Activated gamma-delta T cell (primary cell): Measurements from ENCODE around the gene LYPD5.
"Not testable (repeated sequence)": the region's sequence is repeated elsewhere in the genome, so short reads cannot be mapped to it uniquely, and the experiment has no call there.

Experiments used
- DNase-seq: peaks from one replicate; lab custom pipeline; 2025; lab: John Stamatoyannopoulos, UW

The LYPD5 gene

DNA sequence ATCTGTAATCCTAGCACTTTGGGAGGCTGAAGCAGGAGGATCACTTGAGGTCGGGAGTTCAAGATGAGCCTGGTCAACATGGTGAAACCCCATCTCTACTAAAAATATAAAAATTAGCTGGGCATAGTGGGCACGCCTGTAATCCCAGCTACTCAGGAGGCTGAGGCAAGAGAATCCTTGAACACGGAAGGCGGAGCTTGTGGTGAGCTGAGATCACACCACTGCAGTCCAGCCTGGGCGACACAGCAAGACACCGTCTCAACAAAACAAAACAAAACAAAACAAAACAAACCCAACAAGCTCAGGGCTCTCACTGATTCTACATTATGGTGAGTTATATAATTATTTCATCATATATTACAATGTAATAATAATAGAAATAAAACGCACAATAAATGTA is 4.2 kb upstream of the LYPD5 start:
- DNase-seq: not testable (repeated sequence)

DNA sequence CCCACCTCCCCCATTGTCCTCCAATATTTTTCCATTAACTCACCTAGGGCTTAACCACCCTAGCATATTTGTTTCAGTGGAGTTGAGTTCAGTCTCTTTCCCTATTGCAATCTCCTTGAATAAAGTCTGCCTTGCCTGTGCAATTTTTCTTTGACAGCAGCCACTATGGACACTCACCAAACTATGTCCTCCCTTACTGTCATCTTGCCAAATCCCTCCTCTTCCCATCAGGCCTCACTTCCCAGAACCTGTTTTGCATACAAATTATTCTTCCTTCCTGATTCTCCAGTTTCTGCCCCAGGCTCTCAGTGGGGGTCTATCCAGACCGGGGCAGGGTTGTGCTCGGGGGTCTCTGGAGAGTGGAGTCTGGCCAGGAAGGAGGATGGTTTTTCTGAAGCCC is 2.2 kb upstream of the LYPD5 start:
- no peak for DNase-seq

DNA sequence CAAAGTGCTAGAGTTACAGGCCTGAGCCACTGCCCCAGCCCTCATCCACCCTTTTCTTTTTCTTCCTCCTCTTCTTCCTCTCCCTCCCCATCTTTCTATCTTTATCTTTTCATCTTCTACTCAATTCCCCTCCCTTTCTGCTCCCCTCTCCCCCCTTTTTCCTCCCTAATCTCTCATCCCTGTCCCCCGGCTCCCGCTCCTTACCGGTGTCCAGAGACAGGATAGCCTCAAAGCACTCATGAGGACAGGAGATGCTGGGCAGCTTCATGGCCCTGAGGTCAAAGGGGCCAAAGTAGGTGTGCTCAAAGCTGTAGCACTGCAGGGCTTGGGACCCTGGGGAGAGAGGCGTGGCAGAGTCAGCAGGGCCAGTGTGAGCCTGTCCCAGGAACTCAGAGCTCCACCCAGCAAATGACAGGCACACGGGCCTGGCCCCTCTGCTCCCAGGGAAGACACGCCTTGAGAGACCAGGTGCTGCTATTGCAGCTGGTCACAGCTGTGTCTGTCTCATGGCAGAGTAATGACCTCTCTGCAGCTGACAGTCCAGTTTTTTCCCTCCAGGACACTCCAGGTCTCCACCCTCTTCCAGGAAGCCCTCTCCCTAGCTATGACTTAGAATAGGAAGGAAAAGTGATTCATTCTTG is 2.6 kb downstream of the LYPD5 start:
- DNase-seq: no peak

DNA sequence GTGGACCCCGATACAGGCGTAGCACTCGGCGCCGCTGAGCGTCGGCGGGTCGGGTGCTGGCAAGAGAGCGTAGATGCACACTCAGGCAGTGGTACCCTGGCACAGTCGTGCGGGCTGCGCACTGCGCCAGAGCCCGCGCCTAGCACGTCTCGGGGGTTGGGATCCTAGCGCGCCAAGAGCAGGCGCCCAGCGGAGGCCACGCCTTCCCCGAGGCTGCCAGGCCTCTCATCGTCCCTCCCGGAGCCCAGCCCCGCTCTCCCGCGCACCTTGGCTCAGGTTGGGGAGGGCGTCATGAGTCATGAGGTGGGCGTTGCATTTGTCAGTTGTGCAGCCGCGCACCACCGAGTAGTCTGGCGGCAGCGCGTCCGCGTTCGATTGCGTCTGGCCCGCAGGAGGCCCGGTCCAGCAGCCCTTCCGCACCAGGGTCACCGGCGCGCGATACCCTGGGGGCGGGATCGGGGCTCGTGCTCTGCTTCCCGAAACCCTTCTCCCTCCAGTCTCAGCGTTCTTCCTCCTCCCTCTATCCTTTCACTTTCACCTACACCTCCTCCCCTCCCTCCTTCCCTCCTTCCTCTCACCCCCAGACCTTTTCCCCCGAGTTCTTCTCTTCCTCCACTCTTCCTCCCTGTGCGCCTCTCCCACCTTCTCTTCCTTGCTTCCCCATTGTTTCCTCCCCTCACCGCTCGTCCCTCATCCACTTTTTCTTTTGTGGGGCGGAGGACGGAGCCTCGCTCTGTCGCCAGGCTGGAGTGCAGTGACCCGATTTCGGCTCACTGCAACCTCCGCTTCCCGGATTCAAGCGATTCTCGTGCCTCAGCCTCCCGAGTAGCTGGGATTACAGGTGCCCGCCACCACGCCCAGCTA is 3.5 kb downstream of the LYPD5 start:
- DNase-seq: no peak

DNA sequence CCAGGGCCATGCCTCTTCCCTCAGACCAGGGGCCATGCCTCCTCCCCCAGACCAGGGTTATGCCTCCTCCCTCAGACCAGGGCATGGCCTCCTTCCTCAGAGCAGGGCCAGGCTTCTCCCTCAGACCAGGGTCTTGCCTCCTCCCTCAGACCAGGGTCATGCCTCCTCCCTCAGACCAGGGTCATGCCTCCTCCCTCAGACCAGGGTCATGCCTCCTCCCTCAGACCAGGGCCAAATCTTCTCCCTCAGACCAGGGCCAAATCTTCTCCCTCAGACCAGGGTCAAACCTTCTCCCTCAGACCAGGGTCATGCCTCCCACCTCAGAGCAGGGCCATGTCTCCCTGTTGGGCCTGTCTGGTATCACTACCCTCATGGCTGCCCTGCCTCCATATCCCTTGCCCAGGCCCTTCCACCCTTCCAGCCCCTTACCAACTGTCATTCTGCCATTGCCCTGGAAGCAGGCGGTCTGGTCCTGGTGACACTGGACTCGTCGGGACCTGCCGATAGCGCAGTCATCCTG is 4.2 kb downstream of the LYPD5 start:
- no peak for DNase-seq

DNA sequence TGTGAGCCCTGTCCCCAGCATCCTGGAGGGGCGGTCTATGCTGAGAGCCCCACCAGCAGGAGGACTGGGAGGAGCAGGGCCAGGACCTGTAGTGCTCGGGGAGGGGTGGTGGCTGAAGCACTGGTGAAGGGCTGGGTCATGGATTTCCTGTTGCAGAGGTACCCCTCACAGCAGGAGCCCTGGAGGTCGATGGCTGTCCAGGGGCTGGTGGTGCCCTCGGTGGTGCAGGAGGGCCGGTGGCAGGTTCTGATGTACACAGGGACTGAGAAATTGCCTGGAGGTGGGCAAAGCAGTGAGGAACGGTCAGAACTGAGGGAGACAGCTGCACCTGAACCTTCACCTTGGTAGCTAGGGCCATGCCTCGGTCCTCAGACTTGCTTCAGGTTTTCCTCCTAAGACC is 4.7 kb downstream of the LYPD5 start:
- no peak for DNase-seq

DNA sequence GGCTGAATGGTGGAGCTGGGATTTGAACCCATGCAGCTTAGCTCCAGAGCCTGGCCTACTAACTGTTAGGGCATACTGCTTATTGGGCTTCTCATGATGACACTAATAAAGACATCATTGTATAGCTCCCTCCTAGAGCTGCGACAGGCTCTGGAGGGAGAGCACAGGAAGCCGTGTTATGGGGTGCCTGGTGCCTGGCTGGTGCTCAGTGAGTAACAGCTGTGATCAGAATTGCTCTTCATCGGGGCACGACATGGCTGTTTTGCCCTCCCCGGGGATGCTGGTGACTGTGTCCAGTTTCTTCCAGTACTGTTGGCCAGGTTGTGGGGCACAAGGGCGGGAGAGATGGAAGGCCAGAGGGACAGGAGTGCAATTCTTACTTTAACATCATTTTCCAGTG is 5.1 kb downstream of the LYPD5 start:
- no peak for DNase-seq

DNA sequence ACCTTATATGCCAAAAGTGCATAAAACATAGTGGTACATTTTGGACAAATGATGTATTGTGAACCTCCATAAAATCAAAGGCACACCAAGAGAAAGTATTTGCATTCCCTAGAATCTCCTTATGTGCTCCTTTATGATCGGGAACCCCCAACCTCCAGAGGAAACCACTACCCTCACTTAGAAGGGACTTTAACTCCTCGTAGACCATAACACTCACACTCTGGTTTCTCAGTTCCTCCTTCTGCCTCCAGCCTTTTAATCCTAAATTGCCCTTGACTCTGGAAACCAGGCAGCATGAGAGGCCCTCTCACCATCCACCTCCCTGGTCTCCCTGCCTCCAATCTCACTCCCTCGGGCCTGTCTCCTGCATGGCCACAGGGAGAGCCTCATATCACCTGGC is 11.7 kb downstream of the LYPD5 start:
- no peak for DNase-seq

DNA sequence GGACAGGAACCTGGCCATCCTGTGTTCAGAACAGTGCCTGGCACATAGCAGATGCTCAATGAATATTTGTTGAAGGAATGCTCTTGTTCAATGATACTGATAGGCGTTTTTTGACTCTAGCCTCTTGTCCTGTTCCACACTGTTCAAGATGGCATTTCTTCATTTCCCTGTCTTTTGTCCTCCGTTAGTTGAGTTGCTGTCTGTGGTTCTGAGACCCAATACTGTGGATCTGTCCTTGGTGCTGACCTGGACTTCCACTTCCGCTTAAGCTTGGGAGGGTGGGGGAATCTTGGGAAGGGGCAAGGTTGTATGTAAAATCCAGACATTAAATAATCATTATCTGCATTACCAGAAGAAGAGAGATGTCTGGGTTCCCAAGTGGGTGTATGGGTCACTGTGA is 13.2 kb downstream of the LYPD5 start:
- DNase-seq: no peak

DNA sequence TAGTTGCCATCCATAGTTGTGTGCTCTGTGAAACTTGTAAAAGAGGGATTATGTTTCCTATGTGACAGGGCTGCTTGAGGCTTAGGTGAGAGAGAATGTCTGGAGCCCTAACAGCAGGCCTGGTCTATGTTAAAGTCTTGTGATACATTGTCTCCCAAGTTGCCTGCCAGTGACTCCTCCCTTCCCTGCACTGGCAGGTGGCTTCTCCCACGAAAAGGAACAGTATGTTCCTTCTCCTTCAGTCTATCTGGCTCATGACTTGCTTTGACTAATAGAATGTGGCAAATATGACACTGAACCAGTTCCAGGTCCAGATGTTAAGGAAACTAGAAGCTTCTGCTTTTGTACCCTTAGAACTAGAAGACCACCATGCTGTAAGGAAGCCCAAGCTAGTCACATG is 15.6 kb downstream of the LYPD5 start:
- DNase-seq: no peak

DNA sequence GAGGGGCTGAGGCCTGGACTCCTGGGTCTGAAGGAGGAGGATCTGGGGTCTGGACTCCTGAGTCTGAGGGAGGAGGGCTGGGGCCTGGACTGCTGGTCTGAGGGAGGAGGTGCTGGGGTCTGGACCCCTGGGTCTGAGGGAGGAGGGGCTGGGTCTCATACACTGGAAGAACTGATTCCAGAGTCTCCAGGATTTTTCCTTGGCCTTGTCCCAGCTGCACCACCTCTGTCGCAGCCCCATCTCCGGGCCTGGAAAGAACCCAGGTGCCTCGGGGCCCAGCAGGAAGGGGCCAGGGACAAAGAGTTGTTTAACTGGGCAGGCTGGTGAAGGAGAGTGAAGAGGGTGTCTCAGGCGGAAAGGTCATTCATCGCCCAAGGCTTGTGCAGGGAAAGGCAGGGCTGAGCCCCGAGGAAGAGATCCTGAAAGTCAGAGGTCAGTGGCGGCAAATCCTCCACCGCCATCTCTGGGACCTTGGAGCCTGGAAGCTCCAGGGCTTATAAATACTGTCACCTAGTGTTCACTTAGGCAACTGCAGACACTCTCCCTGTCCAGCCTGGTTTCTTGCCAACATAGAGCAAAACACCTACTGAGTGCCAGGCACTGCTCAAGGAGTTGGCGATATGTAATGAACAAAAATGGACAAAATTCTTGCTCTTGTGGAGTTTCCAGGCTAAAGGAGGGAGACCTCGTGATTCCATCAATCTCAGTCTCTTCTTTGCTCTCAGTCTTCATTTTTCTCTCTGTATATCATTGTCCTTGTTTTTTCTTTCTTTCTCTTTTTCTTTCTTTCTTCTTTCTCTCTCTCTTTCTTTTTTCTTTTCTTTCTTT is 17.1 kb downstream of the LYPD5 start:
- DNase-seq: no peak

DNA sequence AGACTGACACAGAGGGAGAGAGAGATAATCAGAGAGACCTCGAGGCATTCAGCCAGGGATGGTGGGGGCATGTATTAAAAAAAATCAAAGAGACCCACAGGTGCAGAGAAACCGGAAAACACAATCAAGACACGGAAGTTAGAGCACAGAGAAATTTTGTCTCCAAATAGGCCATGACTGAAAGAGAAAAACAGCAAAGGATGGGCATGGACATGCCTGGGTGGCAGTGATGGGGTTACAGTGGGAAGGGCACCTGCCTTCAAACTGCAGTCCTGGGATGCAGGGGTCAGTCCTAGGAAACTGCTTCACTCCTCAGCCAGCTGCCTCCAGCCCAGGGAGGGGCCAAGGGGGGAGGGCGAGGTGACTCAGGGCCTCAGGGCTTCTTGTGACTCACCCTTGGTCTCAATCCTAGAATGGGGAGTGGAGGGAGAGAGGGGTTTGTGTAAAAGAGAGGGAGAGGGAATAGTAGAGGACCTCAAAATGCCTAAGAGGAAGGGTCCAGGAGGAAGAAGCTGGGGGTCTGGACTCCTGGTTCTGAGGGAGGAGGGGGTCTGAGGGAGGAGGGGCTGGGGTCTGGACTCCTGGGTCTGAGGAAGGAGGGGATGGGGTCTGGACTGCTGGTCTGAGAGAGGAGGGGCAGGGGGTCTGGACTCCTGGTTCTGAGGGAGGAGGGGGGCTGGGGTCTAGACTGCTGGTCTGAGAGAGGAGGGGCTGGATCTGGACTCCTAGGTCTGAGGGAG is 17.8 kb downstream of the LYPD5 start:
- no peak for DNase-seq

DNA sequence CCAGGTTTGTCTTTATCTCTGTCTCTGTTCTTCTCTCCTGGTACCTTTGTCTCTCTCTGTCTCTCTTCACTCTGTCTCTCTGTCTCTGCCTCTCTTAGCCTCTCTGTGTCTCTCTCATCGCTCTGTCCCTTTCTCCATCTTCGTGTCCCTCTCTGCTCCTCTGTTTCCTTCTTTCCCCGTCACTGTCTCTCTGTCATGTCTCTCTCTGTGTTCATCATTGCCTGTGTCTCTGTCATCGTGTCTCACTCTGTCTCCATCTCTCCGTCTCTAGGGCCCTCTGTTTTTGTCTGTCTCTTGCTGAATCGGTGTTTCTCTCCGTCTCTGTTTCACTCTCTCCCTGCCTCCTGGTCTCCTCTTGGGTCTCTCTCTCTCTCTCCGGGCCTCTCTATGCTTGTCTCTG is 18.6 kb downstream of the LYPD5 start:
- DNase-seq: no peak

DNA sequence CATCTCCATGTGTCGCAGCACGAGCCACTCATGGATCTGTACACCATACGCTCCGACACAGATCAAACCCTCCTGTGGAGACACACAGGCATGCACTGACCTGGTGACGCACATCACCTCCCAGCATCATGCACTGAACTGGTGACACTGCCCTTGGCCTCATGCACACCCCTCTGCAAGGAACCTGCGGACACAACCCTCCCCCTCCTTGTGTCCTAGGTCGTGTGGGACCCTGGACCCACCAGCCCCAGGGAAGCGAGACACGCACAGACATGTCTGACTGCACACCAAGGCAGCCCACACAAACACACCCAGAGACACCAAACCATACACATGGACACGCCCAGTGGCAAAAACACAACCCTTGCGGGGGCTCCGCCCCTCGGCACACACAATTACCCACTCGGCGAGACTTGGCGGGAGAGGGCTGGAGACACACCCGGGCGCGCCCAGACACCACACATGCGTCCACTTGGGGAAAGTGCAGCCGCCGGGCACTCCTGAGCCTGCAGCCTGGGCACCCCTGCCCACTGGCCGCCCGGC is 19.5 kb downstream of the LYPD5 start:
- DNase-seq: no peak

DNA sequence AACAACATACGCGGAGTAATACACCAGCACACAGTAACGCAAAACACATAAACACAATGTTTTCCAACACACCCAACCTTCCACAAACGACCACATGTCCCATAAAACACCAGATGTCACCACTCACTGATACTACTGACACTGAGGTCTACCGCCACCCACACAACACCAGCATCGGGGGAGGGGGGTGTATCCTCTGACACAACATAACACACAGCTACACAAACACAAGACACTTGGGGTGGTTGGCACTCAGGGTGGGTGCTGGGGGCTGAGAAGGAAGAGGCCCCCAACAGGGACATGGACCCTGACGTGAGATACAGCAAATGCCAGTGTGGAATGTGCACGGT is 20.0 kb downstream of the LYPD5 start:
- no peak for DNase-seq

DNA sequence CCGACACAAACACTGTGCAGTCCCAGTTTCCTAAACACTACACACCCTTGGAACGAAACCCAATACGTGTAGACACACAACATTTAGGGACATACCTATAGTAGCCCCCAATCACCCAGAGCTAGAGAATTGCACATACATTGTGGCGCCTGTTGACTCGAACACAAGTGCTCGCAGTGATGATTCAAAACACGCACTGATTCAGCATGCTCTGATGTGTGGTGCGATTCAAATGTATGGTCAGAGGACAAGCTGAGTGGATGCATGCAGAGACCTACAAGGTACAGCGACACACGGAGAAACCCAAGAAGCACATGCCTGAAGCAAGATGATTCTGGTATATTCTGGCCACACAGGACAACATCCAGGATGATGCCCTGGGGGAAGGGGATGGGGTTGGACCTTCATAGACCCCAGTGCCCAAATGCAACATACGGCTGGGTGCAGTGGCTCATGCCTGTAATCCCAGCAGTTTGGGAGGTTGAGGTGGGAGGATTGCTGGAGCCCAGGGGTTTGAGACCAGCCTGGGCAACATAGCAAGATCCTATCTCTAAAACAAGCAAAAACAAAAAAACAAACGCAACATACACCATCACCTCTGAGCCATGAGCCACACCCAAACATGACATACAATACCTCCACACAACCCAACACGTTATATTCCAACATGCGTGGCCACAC is 20.5 kb downstream of the LYPD5 start:
- no peak for DNase-seq

DNA sequence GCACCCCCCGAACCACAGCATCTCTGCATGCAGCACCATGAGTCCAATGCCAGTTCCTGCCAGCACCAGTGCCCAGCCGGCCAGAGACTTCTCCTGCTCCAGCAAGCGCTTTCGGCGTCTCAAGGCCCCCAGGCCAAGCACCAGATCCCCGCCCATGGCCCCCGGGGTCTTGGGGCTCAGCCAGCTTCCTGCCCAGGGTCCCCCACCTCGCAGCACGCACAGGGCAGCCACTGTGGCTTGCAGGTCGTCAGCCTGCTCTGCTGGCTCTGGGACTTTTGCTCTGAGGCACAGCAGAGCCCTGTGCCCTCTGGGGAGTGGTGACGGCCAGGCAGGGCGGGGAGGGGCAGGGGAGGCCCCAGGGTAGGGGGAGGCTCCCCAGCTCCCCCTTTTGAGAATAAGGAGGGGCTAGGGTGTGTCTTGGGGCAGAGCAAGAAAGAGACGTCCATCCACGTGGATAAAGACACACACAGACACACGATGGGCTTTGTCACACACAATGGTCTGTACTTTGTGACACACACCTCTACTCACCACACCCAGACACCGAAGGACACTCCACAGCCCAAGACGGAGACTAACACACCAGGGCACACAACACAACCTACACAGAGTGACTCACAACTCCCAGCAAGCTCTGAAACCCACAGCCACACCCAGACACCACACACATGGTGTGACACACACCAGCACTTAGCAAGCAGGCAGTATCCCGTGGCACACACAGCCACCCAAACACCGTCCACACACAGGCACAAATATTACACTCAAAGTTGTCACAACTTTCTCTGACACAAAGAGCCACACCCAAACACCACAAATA is 21.3 kb downstream of the LYPD5 start, which contains the start of gene KCNN4:
Gene KCNN4 (minus strand): TSS at position 268 of the 820 bp plus-strand sequence. CDS start 112 bp downstream, at position 156.
- no peak for DNase-seq

DNA sequence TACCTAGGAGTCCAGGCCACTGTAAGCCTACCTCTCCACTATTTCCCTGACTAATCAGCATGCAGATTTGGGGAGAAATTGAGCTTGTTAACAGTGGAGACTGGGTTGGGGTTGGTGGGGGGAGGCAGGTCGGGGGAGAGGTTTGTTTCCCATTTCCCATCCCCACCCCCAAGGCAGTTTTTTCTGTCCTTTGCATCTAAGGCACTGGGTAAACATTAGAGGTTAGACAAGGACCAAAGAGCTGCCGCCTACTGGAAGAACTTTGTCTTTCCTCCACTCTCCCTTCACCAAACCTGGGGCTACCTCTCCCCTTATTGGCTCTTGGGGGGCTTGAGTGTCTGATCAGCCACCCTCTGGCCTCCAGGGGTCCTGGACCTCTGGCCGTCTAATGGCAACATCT is 22.4 kb downstream of the LYPD5 start:
- no peak for DNase-seq

DNA sequence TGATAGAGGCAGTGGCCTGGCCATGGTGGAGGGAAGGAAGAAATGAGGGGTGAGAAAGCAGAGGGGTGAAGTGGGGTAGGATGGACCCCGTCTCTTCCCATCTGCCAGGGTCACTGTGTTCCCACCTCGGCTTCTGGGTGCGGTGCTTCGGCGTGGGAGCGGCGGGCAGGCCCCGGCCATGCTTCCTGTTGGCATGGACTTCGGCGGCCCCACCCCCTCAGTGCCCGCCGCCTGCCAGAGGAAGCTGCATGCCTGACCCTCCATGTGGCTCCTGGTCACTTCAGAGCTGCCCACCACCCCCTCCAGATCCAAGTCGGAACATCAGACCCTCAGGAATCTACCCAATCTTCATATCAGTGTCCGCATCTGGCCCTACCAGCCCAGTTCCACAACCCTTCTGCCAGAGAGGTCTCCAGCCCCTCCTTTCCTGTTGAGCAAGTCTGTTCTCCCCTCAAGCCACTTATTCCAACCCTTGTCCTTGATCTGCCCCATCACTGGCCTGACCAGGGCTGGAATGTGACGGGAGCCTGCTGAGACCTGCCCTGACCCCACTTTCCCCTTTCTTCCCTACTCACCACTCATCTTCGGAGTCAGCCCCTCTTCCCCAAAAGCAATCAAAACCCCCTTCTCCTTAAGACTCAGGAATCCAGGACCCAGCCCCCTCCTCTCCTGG is 23.0 kb downstream of the LYPD5 start:
- DNase-seq: no peak
